ENCODE results near the gene FOXF1. TPM values are rescaled to one million over a fixed set of nuclear protein-coding genes. Genes with fewer than 3 reads are reported as not detected.

FOXF1 gene
- total RNA-seq, 1 experiment from 2014 or later, result not detected

DNA sequence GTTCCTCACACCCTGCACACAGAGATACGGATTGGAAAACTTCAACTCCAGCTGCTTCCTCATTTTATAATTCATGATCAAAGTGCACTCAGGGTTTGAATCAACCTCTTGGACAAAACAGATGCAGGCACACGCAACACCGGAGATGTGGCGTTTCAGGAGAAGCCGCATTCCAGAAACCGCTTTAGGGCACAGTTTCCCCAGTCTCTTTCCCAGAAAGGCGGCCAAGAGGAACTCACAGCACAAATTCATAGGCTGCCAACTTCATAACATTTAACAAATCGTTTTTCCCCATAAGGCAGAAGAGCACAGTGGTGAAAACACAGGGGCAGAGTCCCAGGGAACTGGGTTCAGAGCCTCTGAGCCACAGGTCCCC lies 36.3 kb downstream of the FOXF1 start:
- peaks cover 28% of the 10 kb centered on the region for H3K36me3 Mint-ChIP-seq (ENCODE audit: insufficient read depth, unreplicated experiment)
- CTCF ChIA-PET, result no interaction called here
- TF ChIP-seq, protein P1, sequence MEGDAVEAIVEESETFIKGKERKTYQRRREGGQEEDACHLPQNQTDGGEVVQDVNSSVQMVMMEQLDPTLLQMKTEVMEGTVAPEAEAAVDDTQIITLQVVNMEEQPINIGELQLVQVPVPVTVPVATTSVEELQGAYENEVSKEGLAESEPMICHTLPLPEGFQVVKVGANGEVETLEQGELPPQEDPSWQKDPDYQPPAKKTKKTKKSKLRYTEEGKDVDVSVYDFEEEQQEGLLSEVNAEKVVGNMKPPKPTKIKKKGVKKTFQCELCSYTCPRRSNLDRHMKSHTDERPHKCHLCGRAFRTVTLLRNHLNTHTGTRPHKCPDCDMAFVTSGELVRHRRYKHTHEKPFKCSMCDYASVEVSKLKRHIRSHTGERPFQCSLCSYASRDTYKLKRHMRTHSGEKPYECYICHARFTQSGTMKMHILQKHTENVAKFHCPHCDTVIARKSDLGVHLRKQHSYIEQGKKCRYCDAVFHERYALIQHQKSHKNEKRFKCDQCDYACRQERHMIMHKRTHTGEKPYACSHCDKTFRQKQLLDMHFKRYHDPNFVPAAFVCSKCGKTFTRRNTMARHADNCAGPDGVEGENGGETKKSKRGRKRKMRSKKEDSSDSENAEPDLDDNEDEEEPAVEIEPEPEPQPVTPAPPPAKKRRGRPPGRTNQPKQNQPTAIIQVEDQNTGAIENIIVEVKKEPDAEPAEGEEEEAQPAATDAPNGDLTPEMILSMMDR (IDR thresholded peaks at IDR 0.05; ENCODE audit: unreplicated experiment), result no peak
- no peak overlapping the region for H3K27ac Mint-ChIP-seq (ENCODE audit: unreplicated experiment)
- no peak overlapping the region for H3K4me3 Mint-ChIP-seq (ENCODE audit: low read depth, unreplicated experiment)
- no TSS peak for BruUV-seq (replicated peaks)
- no peaks in the 10 kb centered on the region for H3K4me1 Mint-ChIP-seq (ENCODE audit: low read depth, unreplicated experiment)
- H3K9me3 Mint-ChIP-seq (ENCODE audit: low read depth, unreplicated experiment), result no peaks in the 10 kb centered on the region
- intact Hi-C loops (cut with micrococcal nuclease; ENCODE audit: unreplicated experiment), result no loop called here
- H3K27me3 Mint-ChIP-seq (ENCODE audit: unreplicated experiment), result no peaks in the 10 kb centered on the region
- no peak for DNase-seq

DNA sequence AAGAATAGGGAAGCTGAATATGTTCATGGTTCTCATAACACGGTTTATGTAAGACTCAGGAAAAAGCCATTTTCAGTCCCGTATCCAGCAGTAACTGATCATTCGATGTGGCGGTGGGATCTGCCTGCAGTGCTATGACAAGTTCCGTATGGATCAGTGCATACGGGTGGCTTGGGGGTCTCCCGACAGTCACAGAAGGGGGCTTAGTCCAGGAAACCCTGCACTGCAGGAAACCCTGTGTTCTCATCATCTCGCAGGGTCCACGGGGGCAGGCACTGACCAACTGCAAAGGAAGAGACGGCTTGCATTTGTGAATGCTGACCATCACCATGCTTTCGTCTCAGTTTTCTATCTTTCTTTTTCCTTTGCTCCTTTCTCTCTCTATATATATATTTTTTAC lies 37.0 kb downstream of the FOXF1 start:
- no peak for DNase-seq
- H3K9me3 Mint-ChIP-seq (ENCODE audit: low read depth, unreplicated experiment), result no peaks in the 10 kb centered on the region
- H3K27ac Mint-ChIP-seq (ENCODE audit: unreplicated experiment), result no peak overlapping the region
- intact Hi-C loops (cut with micrococcal nuclease; ENCODE audit: unreplicated experiment), result no loop called here
- no TSS peak for BruUV-seq (replicated peaks)
- no peaks in the 10 kb centered on the region for H3K4me1 Mint-ChIP-seq (ENCODE audit: low read depth, unreplicated experiment)
- no peak overlapping the region for H3K4me3 Mint-ChIP-seq (ENCODE audit: low read depth, unreplicated experiment)
- peaks cover 22% of the 10 kb centered on the region for H3K36me3 Mint-ChIP-seq (ENCODE audit: insufficient read depth, unreplicated experiment)
- H3K27me3 Mint-ChIP-seq (ENCODE audit: unreplicated experiment), result no peaks in the 10 kb centered on the region
- CTCF ChIA-PET, result no interaction called here
- TF ChIP-seq, protein P1 (IDR thresholded peaks at IDR 0.05; ENCODE audit: unreplicated experiment), result no peak

- intact Hi-C loops (cut with micrococcal nuclease; ENCODE audit: unreplicated experiment), result no loop called here
- DNase-seq, result no peak
- TF ChIP-seq, protein P1 (IDR thresholded peaks at IDR 0.05; ENCODE audit: unreplicated experiment), result no peak
- BruUV-seq (replicated peaks), result no TSS peak
- CTCF ChIA-PET, result no interaction called here
- Mint-ChIP-seq H3K9me3 (ENCODE audit: low read depth, unreplicated experiment) (no peaks in the 10 kb centered on the region), H3K36me3 (ENCODE audit: insufficient read depth, unreplicated experiment) (peaks cover 29% of the 10 kb centered on the region), H3K4me3 (ENCODE audit: low read depth, unreplicated experiment) (no peak overlapping the region), H3K27ac (ENCODE audit: unreplicated experiment) (no peak overlapping the region), H3K4me1 (ENCODE audit: low read depth, unreplicated experiment) (no peaks in the 10 kb centered on the region), H3K27me3 (ENCODE audit: unreplicated experiment) (no peaks in the 10 kb centered on the region)
Observed at GRCh38 chr16:86549076-86549892, 39.0 kb downstream of the FOXF1 start.

GRCh38 chr16:86549893-86550190 lies 39.5 kb downstream of the FOXF1 start:
- Mint-ChIP-seq H3K4me3 (ENCODE audit: low read depth, unreplicated experiment) (no peak overlapping the region), H3K27ac (ENCODE audit: unreplicated experiment) (no peak overlapping the region), H3K4me1 (ENCODE audit: low read depth, unreplicated experiment) (no peaks in the 10 kb centered on the region), H3K27me3 (ENCODE audit: unreplicated experiment) (no peaks in the 10 kb centered on the region), H3K9me3 (ENCODE audit: low read depth, unreplicated experiment) (no peaks in the 10 kb centered on the region), H3K36me3 (ENCODE audit: insufficient read depth, unreplicated experiment) (peaks cover 34% of the 10 kb centered on the region)
- TF ChIP-seq, protein P1 (IDR thresholded peaks at IDR 0.05; ENCODE audit: unreplicated experiment), result no peak
- no peak for DNase-seq
- BruUV-seq (replicated peaks), result no TSS peak
- intact Hi-C loops (cut with micrococcal nuclease; ENCODE audit: unreplicated experiment), result no loop called here
- CTCF ChIA-PET, result no interaction called here
